Measurements from ENCODE around the gene PANK2. TPM values are rescaled to one million over a fixed set of nuclear protein-coding genes. Genes with fewer than 3 reads are reported as not detected.
"Not testable (repeated sequence)": the region's sequence is repeated elsewhere in the genome, so short reads cannot be mapped to it uniquely, and the experiment has no call there.

PANK2 gene
- total RNA-seq, 1 donor from 2014 or later: 29.4 TPM

- DNase-seq (ENCODE audit: low read depth in 2 of 2): no peak
These were observed 38.5 kb downstream of the PANK2 start for GRCh38 chr20:3927486-3928291.

GRCh38 chr20:3929713-3930060, 40.5 kb downstream of the PANK2 start:
- no peak for DNase-seq (ENCODE audit: low read depth in 2 of 2)

GRCh38 chr20:3930265-3931206, 41.3 kb downstream of the PANK2 start:
- DNase-seq (ENCODE audit: low read depth in 2 of 2): no peak

GRCh38 chr20:3931664-3932063, 42.5 kb downstream of the PANK2 start:
- no peak for DNase-seq (ENCODE audit: low read depth in 2 of 2)

GRCh38 chr20:3932277-3932676, 43.1 kb downstream of the PANK2 start:
- peak; percentile 81 to 83 for DNase-seq (ENCODE audit: low read depth in 2 of 2)

- peak; percentile 41 to 45 for DNase-seq (ENCODE audit: low read depth in 2 of 2)
These were observed 43.5 kb downstream of the PANK2 start for GRCh38 chr20:3932681-3933080.

GRCh38 chr20:3933218-3933617, 44.0 kb downstream of the PANK2 start:
- DNase-seq (ENCODE audit: low read depth in 2 of 2): peak; percentile 18 to 24

GRCh38 chr20:3934624-3935023, 45.4 kb downstream of the PANK2 start:
- DNase-seq (ENCODE audit: low read depth in 2 of 2): peak; percentile 54 to 55

GRCh38 chr20:3935295-3935955, 46.2 kb downstream of the PANK2 start:
- DNase-seq (ENCODE audit: low read depth in 2 of 2): no peak

- DNase-seq (ENCODE audit: low read depth in 2 of 2): no peak
These were observed 46.8 kb downstream of the PANK2 start for GRCh38 chr20:3935956-3936340.

GRCh38 chr20:3937618-3938017, 48.4 kb downstream of the PANK2 start:
- DNase-seq (ENCODE audit: low read depth in 2 of 2): no peak

- DNase-seq (ENCODE audit: low read depth in 2 of 2): no peak
These were observed 51.7 kb downstream of the PANK2 start for GRCh38 chr20:3940905-3941304.

GRCh38 chr20:3946666-3947065, 57.5 kb downstream of the PANK2 start:
- DNase-seq (ENCODE audit: low read depth in 2 of 2): not testable (repeated sequence)

GRCh38 chr20:3964719-3965118, 75.5 kb downstream of the PANK2 start:
- DNase-seq (ENCODE audit: low read depth in 2 of 2): no peak

GRCh38 chr20:3966571-3966970, 77.4 kb downstream of the PANK2 start:
- no peak for DNase-seq (ENCODE audit: low read depth in 2 of 2)

- DNase-seq (ENCODE audit: low read depth in 2 of 2): peak in 1 of 2 donors; percentile 2
These were observed 80.8 kb downstream of the PANK2 start for GRCh38 chr20:3970016-3970415.

GRCh38 chr20:3971145-3971544, 82.0 kb downstream of the PANK2 start:
- peak in 1 of 2 donors; percentile 46 for DNase-seq (ENCODE audit: low read depth in 2 of 2)

GRCh38 chr20:3972161-3972560, 83.0 kb downstream of the PANK2 start:
- DNase-seq (ENCODE audit: low read depth in 2 of 2): no peak

GRCh38 chr20:3972631-3973030, 83.4 kb downstream of the PANK2 start:
- DNase-seq (ENCODE audit: low read depth in 2 of 2): not testable (repeated sequence)

GRCh38 chr20:3973705-3974104, 84.5 kb downstream of the PANK2 start:
- no peak for DNase-seq (ENCODE audit: low read depth in 2 of 2)

- no peak for DNase-seq (ENCODE audit: low read depth in 2 of 2)
These were observed 87.3 kb downstream of the PANK2 start for GRCh38 chr20:3976511-3976910.

All from dermis microvascular lymphatic vessel endothelial cell (primary cell).